ENCODE data around the gene CALCR. TPM values are rescaled to one million over a fixed set of nuclear protein-coding genes. Genes with fewer than 3 reads are reported as not detected.
A peak's percentile ranks its signal among the peaks of the same experiment; 100 is the strongest.

The CALCR gene
- total and polyA plus RNA-seq, 3 donors from 2014 or later: 0.31 to 0.76 (median 0.56) TPM

- no peak overlapping the region for H3K4me3 ChIP-seq
- DNase-seq: no peak
- intact Hi-C loops (cut with DNase I; ENCODE audit: low total_unique reads): no loop called here
- peaks cover 4% of the 10 kb centered on the region for H3K4me1 ChIP-seq
- no peaks in the 10 kb centered on the region for H3K9me3 ChIP-seq
- H3K36me3 ChIP-seq (ENCODE audit: low read depth, missing control alignments): no peaks in the 10 kb centered on the region
- TF ChIP-seq CTCF (IDR thresholded peaks at IDR 0.05) (no peak), POLR2A (IDR thresholded peaks at IDR 0.05) (no peak)
- no peaks in the 10 kb centered on the region for H3K27me3 ChIP-seq
- 78 to 90% methylated on average over 2 of the region's 2 CpGs for WGBS, 2 donors
- no peak overlapping the region for H3K27ac ChIP-seq
Measured at GRCh38 chr7:93579431-93579830, 4.9 kb upstream of the CALCR start.

GRCh38 chr7:93578762-93579161 lies 4.2 kb upstream of the CALCR start:
- Histone ChIP-seq H3K36me3 (ENCODE audit: low read depth, missing control alignments) (no peaks in the 10 kb centered on the region), H3K9me3 (no peaks in the 10 kb centered on the region), H3K27ac (no peak overlapping the region), H3K4me3 (no peak overlapping the region), H3K4me1 (peaks cover 4% of the 10 kb centered on the region), H3K27me3 (no peaks in the 10 kb centered on the region)
- intact Hi-C loops (cut with DNase I; ENCODE audit: low total_unique reads): no loop called here
- TF ChIP-seq CTCF (IDR thresholded peaks at IDR 0.05) (no peak), POLR2A (IDR thresholded peaks at IDR 0.05) (no peak)
- no peak for DNase-seq
- 57 to 59% methylated on average over 4 of the region's 4 CpGs for WGBS, 2 donors

- Histone ChIP-seq H3K27me3 (no peaks in the 10 kb centered on the region), H3K36me3 (ENCODE audit: low read depth, missing control alignments) (no peaks in the 10 kb centered on the region), H3K9me3 (no peaks in the 10 kb centered on the region), H3K4me3 (peak overlapping the region; percentile 25 to 42), H3K27ac (no peak overlapping the region), H3K4me1 (peaks cover 4% of the 10 kb centered on the region)
- no peak for DNase-seq
- WGBS, 2 donors: 4 to 7% methylated on average over 21 of the region's 21 CpGs
- TF ChIP-seq CTCF (IDR thresholded peaks at IDR 0.05) (no peak), POLR2A (IDR thresholded peaks at IDR 0.05) (no peak)
- intact Hi-C loops (cut with DNase I; ENCODE audit: low total_unique reads): no loop called here
Measured at GRCh38 chr7:93575555-93576399, 1.3 kb upstream of the CALCR start.

GRCh38 chr7:93574269-93574645 lies 267 bp downstream of the CALCR start:
- DNase-seq: no peak
- Histone ChIP-seq H3K9me3 (no peaks in the 10 kb centered on the region), H3K4me3 (peak overlapping the region; percentile 25 to 42), H3K36me3 (ENCODE audit: low read depth, missing control alignments) (no peaks in the 10 kb centered on the region), H3K4me1 (peaks cover 4% of the 10 kb centered on the region), H3K27me3 (no peaks in the 10 kb centered on the region), H3K27ac (no peak overlapping the region)
- TF ChIP-seq POLR2A (IDR thresholded peaks at IDR 0.05) (no peak), CTCF (IDR thresholded peaks at IDR 0.05) (no peak)
- intact Hi-C loops (cut with DNase I; ENCODE audit: low total_unique reads): no loop called here
- 0 to 1% methylated on average over 7 to 19 of the region's 19 CpGs for WGBS, 2 donors

- Histone ChIP-seq H3K27ac (no peak overlapping the region), H3K36me3 (ENCODE audit: low read depth, missing control alignments) (no peaks in the 10 kb centered on the region), H3K4me3 (no peak overlapping the region), H3K4me1 (no peaks in the 10 kb centered on the region), H3K27me3 (no peaks in the 10 kb centered on the region), H3K9me3 (no peaks in the 10 kb centered on the region)
- WGBS, 2 donors: 87 to 90% methylated on average over 2 of the region's 2 CpGs
- TF ChIP-seq CTCF (IDR thresholded peaks at IDR 0.05): no peak
- TF ChIP-seq POLR2A (IDR thresholded peaks at IDR 0.05): no peak
- no peak for DNase-seq
- intact Hi-C loops (cut with DNase I; ENCODE audit: low total_unique reads): no loop called here
Measured at GRCh38 chr7:93569189-93569588, 5.3 kb downstream of the CALCR start.
